Mucosa of stomach (tissue), 1 donor: ENCODE results near the gene HSBP1L1.
A peak's percentile ranks its signal among the peaks of the same experiment; 100 is the strongest.
"Not testable (repeated sequence)": the region's sequence is repeated elsewhere in the genome, so short reads cannot be mapped to it uniquely, and the experiment has no call there.

Source experiments
- H3K27me3 ChIP-seq: one replicate; pipeline ENCODE4 v1.7.0; 2013; ENCODE audit warnings: mild to moderate bottlenecking, low read length; ENCODE audit not compliant: control insufficient read depth, insufficient read depth
- H3K36me3 ChIP-seq: one replicate; pipeline ENCODE4 v1.7.0; 2013; ENCODE audit warnings: low read length; ENCODE audit not compliant: control insufficient read depth, insufficient read depth
- H3K4me1 ChIP-seq: one replicate; pipeline ENCODE4 v1.7.0; 2013; ENCODE audit warnings: mild to moderate bottlenecking, low read length; ENCODE audit not compliant: control insufficient read depth, insufficient read depth
- H3K4me3 ChIP-seq: one replicate; pipeline ENCODE4 v1.7.0; 2013; ENCODE audit warnings: low read length
- H3K9ac ChIP-seq: one replicate; pipeline ENCODE4 v1.7.0; 2013; ENCODE audit warnings: mild to moderate bottlenecking, low read length, moderate library complexity
- H3K9me3 ChIP-seq: one replicate; pipeline ENCODE4 v1.7.0; 2013; ENCODE audit warnings: mild to moderate bottlenecking, low read length, moderate library complexity; ENCODE audit not compliant: control insufficient read depth
- donor health status: Pancreatic carcinoma.

Gene HSBP1L1

GRCh38 chr18:79988071-79988450, 23.6 kb downstream of the HSBP1L1 start:
- Histone ChIP-seq H3K9ac (peak overlapping the region; percentile 93), H3K27me3 (no peaks in the 10 kb centered on the region), H3K9me3 (no peaks in the 10 kb centered on the region), H3K36me3 (no peaks in the 10 kb centered on the region), H3K4me1 (peaks cover 8% of the 10 kb centered on the region), H3K4me3 (peak overlapping the region; percentile 77)

DNA sequence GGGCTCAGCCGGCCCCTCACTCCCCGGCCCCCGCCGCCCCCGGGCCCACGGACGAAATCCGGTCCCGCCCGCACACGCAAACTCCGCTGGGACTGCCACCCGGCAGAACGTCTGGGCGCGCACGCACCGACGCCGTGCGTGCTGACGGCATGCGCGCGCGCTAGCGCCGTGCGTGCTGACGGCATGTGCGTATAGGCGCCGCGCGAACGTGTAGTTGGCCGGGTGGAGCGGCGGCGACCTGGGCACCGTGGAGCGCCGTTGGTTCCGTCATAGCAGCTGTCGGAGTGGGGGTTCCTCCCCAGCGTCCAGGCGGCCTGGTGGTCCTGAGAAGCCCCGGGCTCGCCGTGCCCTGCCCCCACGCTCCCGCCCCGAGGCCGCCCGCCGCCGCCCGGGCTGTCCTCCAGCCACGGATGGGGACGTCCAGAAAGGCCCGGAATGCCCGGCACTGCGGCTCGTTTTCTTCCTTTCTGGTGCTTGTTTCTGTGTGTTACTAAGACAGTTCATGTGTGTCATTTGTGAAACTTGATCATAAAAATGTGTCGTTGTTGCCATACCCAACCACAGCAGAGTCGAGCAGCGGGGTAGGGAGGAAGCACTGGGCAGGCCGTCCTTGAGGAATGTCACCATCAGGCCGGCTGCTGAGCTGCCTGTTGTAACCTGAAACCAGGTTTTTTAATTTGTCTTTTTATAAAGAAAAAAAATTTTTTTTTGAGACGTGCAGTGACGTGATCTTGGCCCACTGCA, 24.2 kb downstream of the HSBP1L1 start, which contains the start of gene TXNL4A:
TSS of gene TXNL4A (minus strand) at position 113 of the 744 bp plus-strand sequence. CDS start 171 bp downstream, outside the sequence.
- H3K9me3 ChIP-seq = no peaks in the 10 kb centered on the region
- H3K9ac ChIP-seq = peak within 1 kb of the TSS; percentile 93
- peak within 1 kb of the TSS; percentile 77 for H3K4me3 ChIP-seq
- H3K36me3 ChIP-seq = no peaks in the 10 kb centered on the region
- H3K27me3 ChIP-seq = no peaks in the 10 kb centered on the region
- H3K4me1 ChIP-seq = peaks cover 8% of the 10 kb centered on the region

DNA sequence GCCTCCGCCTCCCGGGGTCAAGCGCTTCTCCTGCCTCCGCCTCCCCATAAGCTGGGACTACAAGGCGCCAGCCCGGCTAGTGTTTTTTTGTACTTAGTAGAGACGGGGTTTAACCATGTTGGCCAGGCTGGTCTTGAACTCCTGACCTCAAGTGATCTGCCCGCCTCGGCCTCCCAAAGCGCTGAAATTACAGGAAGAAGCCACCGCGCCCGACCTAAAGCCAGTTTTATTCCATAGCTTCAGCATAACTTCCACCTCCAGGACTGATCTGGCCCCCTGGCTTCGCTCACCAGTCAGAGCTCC, 24.7 kb downstream of the HSBP1L1 start:
- H3K4me1 ChIP-seq = peaks cover 8% of the 10 kb centered on the region
- H3K27me3 ChIP-seq = no peaks in the 10 kb centered on the region
- H3K9me3 ChIP-seq = no peaks in the 10 kb centered on the region
- no peaks in the 10 kb centered on the region for H3K36me3 ChIP-seq
- H3K4me3 ChIP-seq = peak overlapping the region; percentile 77
- peak overlapping the region; percentile 93 for H3K9ac ChIP-seq

DNA sequence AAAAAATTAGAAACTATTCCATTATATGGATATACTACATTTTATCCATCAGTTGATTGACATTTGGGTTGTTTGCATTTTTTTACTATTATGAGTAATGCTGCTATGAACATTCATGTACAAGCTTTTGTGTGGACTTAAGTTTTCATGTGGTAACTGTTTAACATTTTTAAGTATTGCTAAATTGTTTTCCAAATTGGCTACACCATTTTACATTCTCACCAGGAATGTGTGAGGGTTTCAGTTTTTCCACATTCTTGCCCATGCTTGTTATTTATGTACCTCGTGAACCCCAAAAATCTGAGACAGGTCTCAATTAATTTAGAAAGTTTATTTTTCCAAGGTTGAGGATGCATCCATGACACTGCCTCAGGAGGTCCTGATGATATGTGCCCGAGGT, 27.1 kb downstream of the HSBP1L1 start:
- Histone ChIP-seq H3K4me1 (peaks cover 6% of the 10 kb centered on the region), H3K9me3 (no peaks in the 10 kb centered on the region), H3K27me3 (no peaks in the 10 kb centered on the region), H3K9ac (no peak overlapping the region), H3K36me3 (no peaks in the 10 kb centered on the region), H3K4me3 (no peak overlapping the region)

DNA sequence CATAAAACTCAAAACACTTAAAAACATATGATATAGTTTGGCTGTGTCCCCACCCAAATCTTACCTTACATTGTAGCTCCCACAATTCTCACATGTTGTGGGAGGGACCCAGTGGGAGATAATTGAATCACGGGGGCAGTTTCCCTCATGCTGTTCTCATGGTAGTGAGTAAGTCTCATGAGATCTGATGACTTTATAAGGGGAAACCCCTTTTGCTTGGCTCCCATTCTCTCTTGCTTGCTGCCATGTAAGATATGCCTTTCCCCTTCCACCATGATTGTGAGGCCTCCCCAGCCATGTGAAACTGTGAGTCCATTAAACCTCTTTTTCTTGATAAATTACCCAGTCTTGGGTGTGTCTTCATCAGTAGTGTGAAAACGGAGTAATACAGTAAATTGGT, 35.3 kb downstream of the HSBP1L1 start:
- H3K9ac ChIP-seq, H3K4me1 ChIP-seq, H3K9me3 ChIP-seq, H3K4me3 ChIP-seq, H3K27me3 ChIP-seq, H3K36me3 ChIP-seq: not testable (repeated sequence)

DNA sequence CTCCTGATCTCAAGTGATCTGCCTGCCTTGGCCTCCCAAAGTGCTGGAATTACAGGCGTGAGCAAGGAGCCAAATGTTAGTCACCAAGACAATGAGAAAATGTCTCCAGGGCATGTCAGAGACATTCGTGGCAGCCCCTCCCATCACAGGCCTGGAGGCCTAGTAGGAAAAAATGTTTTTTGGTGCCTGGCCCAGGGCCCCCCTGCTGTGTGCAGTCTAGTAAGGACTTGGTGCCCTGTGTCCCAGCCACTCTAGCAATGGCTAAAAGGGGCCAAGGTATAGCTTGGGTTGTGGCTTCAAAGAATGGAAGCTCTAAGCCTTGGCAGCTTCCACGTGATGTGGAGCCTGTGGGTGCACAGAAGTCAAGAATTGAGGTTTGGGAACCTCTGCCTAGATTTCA, 36.4 kb downstream of the HSBP1L1 start:
- Histone ChIP-seq H3K9me3 (no peaks in the 10 kb centered on the region), H3K9ac (no peak overlapping the region), H3K36me3 (no peaks in the 10 kb centered on the region), H3K4me3 (no peak overlapping the region), H3K4me1 (no peaks in the 10 kb centered on the region), H3K27me3 (no peaks in the 10 kb centered on the region)

GRCh38 chr18:80002468-80002867, 38.0 kb downstream of the HSBP1L1 start:
- no peaks in the 10 kb centered on the region for H3K9me3 ChIP-seq
- H3K27me3 ChIP-seq = no peaks in the 10 kb centered on the region
- no peaks in the 10 kb centered on the region for H3K36me3 ChIP-seq
- H3K4me1 ChIP-seq = no peaks in the 10 kb centered on the region
- no peak overlapping the region for H3K4me3 ChIP-seq
- no peak overlapping the region for H3K9ac ChIP-seq

GRCh38 chr18:80004600-80005342, 40.3 kb downstream of the HSBP1L1 start:
- Histone ChIP-seq H3K27me3 (no peaks in the 10 kb centered on the region), H3K9me3 (no peaks in the 10 kb centered on the region), H3K4me1 (no peaks in the 10 kb centered on the region), H3K4me3 (no peak overlapping the region), H3K36me3 (no peaks in the 10 kb centered on the region), H3K9ac (no peak overlapping the region)

GRCh38 chr18:80006724-80007123, 42.3 kb downstream of the HSBP1L1 start:
- H3K9me3 ChIP-seq = no peaks in the 10 kb centered on the region
- no peaks in the 10 kb centered on the region for H3K4me1 ChIP-seq
- no peaks in the 10 kb centered on the region for H3K36me3 ChIP-seq
- H3K27me3 ChIP-seq = no peaks in the 10 kb centered on the region
- H3K4me3 ChIP-seq = no peak overlapping the region
- H3K9ac ChIP-seq = no peak overlapping the region

DNA sequence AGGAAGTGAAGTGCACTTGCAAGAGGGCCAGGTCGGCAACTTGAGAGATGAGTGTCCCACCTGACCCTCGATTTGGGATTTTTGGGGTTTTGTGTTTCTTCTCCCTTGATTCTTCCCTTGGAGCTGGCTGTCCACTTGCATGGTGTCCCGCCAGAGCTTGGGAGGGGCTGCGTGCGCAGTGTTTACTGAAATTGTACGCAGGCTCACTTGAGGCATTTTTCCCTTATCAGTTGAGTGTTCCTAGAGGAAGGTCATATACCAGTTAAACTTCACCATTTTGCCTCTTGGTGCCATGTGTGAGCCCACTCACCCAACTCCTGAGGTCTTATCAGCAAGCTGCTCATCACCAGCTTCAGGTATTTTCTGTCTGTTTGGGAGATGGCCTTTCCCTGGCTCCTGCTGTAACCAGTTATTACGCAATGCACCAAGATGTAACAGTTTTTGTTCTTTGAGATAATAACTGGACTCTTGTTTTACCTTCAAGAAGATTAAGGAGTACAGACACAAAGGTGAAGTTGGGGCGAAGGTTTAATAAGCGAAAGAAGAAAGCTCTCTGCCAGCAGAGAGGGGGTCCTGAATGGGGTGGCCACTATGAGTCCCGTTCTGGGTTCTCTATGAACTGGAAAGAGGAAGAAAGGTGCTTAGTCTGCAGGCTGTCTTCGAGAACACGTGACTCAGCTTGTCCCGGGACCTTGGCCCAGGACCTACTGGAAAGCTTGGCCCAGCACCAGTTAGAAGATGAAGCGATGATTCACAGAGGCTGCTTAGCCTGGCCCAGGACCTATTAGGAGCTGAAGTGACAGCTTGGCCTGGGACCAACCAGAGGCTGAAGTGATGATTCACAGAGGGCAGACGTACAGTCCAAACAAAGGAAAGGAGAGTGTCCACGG, 45.5 kb downstream of the HSBP1L1 start:
- H3K9ac ChIP-seq = no peak overlapping the region
- no peaks in the 10 kb centered on the region for H3K4me1 ChIP-seq
- no peaks in the 10 kb centered on the region for H3K27me3 ChIP-seq
- H3K4me3 ChIP-seq = no peak overlapping the region
- no peaks in the 10 kb centered on the region for H3K36me3 ChIP-seq
- no peaks in the 10 kb centered on the region for H3K9me3 ChIP-seq

GRCh38 chr18:80010551-80010906, 46.1 kb downstream of the HSBP1L1 start:
- Histone ChIP-seq H3K36me3 (no peaks in the 10 kb centered on the region), H3K4me3 (no peak overlapping the region), H3K27me3 (no peaks in the 10 kb centered on the region), H3K9ac (no peak overlapping the region), H3K4me1 (no peaks in the 10 kb centered on the region), H3K9me3 (no peaks in the 10 kb centered on the region)
